Left lung (tissue), 10 donors: ENCODE results near the gene NCAPD2. TPM values are rescaled to one million over a fixed set of nuclear protein-coding genes. Genes with fewer than 3 reads are reported as not detected.

ENCODE experiments used
- ATAC-seq: fragments of 200-7000 bp; cut with Tn5 transposase; one replicate; pipeline ENCODE4 v1.9.1; 2020; ENCODE audit warnings: moderate library complexity
- DNase-seq, 4 donors: peaks; one replicate each; pipeline ENCODE4 v3.0.0-alpha.2; 2013 to 2020
- H3K27ac ChIP-seq, 2 donors: fragments of 200-600 bp; sonication (generic) in 1 of 2; one replicate each; pipeline versions ENCODE4 v1.5.0 to v1.8.0; 2020 to 2021
- H3K27me3 ChIP-seq, 2 donors: fragments of 200-600 bp; sonication (generic) in 1 of 2; one replicate each; pipeline versions ENCODE4 v1.5.0 to v1.8.0; 2020 to 2021
- H3K36me3 ChIP-seq, 2 donors: fragments of 200-600 bp; sonication (generic) in 1 of 2; one replicate each; pipeline versions ENCODE4 v1.5.0 to v1.8.0; 2020 to 2021
- H3K4me1 ChIP-seq, 2 donors: fragments of 200-600 bp; one replicate each; pipeline ENCODE4 v1.8.0; 2021
- H3K4me3 ChIP-seq, 2 donors: fragments of 200-600 bp; sonication (generic) in 1 of 2; one replicate each; pipeline versions ENCODE4 v1.5.0 to v1.8.0; 2020 to 2021; ENCODE audit warnings: mild to moderate bottlenecking in 1 of 2
- H3K9me3 ChIP-seq, 2 donors: fragments of 200-600 bp; sonication (generic) in 1 of 2; one replicate each; pipeline versions ENCODE4 v1.5.0 to v1.8.0; 2020 to 2021
- intact Hi-C, 2 donors: fragments of 100-400 bp; cut with DNase I; formaldehyde crosslinking; loops; one replicate each; pipeline versions ENCODE4 v1.11.2 to v1.14.2; 2022
- polyA plus RNA-seq, 6 donors: library from polyadenylated mRNA; unstranded; fragments of 120-200 nt; gene quantifications; one replicate each; pipeline ENCODE4 v1.2.1, GENCODE V29; 2013; ENCODE audit not compliant: insufficient read length in 6 of 6
- total RNA-seq, 2 donors: library from RNA; stranded (reverse); fragmentation: NEBNext Ultra II Directional; extraction: Animal tissue kit (Norgen Biotek cat#: 25700); gene quantifications; one replicate each; pipeline ENCODE4 v1.2.1, GENCODE V29; 2021
- TF ChIP-seq, protein P1 (sequence below), 2 donors: fragments of 200-600 bp; sonication (generic) in 1 of 2; IDR thresholded peaks; one replicate each; pipeline versions ENCODE4 v1.5.0 to v1.8.0; 2021; ENCODE audit warnings: antibody characterized with exemption in 2 of 2
- donor health status: DM: no; HTN: yes; CAD: no.
- donor health status: DM: no; HTN: no; CAD: no.

NCAPD2 gene
- total and polyA plus RNA-seq, 8 donors = 23.1 to 95.4 (median 56.8) TPM

DNA sequence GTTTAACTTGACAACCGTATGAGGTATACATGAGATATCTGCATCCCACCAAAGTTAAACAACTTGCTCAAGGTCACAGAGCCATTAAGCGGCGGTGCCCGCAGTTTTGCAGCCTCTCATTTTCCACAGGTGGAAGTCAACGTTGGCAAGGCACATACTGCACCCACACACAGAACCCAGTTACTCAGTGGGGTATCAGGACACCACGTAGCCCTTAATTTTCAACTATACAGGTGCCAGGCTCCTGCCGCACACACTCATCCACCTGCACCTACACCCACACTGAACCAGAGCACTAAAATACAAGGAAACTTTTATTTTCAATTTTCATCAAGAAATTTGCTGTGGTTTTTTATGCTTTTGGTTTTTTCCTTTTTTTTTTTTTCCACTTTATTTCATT, 75.9 kb downstream of the NCAPD2 start:
- TF ChIP-seq, protein P1, sequence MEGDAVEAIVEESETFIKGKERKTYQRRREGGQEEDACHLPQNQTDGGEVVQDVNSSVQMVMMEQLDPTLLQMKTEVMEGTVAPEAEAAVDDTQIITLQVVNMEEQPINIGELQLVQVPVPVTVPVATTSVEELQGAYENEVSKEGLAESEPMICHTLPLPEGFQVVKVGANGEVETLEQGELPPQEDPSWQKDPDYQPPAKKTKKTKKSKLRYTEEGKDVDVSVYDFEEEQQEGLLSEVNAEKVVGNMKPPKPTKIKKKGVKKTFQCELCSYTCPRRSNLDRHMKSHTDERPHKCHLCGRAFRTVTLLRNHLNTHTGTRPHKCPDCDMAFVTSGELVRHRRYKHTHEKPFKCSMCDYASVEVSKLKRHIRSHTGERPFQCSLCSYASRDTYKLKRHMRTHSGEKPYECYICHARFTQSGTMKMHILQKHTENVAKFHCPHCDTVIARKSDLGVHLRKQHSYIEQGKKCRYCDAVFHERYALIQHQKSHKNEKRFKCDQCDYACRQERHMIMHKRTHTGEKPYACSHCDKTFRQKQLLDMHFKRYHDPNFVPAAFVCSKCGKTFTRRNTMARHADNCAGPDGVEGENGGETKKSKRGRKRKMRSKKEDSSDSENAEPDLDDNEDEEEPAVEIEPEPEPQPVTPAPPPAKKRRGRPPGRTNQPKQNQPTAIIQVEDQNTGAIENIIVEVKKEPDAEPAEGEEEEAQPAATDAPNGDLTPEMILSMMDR (IDR thresholded peaks at IDR 0.05) = no peak
- H3K4me1 ChIP-seq = peaks cover 7 to 31% of the 10 kb centered on the region in 2 donors
- no peak overlapping the region for H3K27ac ChIP-seq
- H3K27me3 ChIP-seq = no peaks in the 10 kb centered on the region
- no peak overlapping the region for H3K4me3 ChIP-seq
- DNase-seq = no peak
- H3K9me3 ChIP-seq = no peaks in the 10 kb centered on the region
- intact Hi-C loops = no loop called here
- H3K36me3 ChIP-seq = peaks cover 4 to 72% of the 10 kb centered on the region in 2 donors
- ATAC-seq = no peak

DNA sequence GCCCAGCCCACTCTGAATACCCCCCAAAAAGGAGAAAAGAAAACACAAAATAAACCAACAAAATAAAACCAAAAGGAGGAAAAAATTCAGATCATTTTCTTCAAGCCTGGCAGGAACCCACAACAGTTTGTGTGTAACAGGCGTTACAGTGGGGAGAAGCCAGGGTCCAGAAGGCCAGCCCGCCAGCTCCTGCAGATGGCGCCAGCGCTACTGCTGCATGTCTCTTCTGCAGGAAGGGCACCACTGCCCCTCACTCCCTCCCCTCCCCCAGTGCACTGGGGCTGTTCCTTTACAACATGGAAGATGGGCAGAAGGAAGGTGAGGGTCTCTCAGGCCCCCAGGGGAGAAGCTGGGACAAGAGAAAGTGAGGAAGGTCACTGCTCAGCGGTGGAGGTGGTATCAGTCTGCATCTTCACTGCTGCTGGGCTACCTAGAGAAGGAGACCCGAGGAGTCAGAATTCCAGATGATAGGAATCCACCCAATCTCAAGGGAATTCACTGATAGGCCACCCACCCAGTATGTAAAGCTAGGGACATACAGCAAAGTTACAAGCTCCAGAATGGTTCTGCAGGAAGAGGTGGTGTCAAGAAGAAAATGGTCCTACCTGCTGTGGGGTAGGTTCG, 76.5 kb downstream of the NCAPD2 start:
- TF ChIP-seq, protein P1 (IDR thresholded peaks at IDR 0.05) = peak in 1 of 2 donors; percentile 20
- intact Hi-C loops = no loop called here
- Histone ChIP-seq H3K27me3 (no peaks in the 10 kb centered on the region), H3K36me3 (peaks cover 4 to 72% of the 10 kb centered on the region in 2 donors), H3K4me3 (no peak overlapping the region), H3K4me1 (peaks cover 7 to 31% of the 10 kb centered on the region in 2 donors), H3K27ac (no peak overlapping the region), H3K9me3 (no peaks in the 10 kb centered on the region)
- DNase-seq (peak in 2 of 4 donors; percentile 36 to 84), ATAC-seq (no peak)

DNA sequence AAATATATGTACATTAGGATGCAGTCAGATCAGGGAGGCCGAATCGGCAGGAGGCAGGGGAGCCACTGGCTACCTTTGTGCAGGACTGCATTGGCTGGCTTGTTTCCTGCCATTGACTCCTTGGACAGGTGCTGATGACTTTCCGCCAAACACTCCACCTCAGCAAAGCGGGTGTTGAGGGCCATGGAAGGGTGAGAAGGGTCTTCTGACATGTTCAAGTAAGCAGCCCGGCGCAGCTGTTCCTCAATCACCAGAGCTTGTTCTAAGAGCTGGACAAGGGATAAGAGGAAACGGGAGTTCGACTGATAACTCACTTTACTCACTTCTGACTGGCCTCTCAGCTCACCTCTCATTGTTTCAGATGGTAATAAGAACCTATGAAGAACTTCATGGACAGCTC, 79.1 kb downstream of the NCAPD2 start:
- intact Hi-C loops = no loop called here
- peaks cover 0 to 12% of the 10 kb centered on the region in 2 donors for H3K4me1 ChIP-seq
- H3K27ac ChIP-seq = no peak overlapping the region
- no peaks in the 10 kb centered on the region for H3K27me3 ChIP-seq
- no peak for DNase-seq
- ATAC-seq = no peak
- no peaks in the 10 kb centered on the region for H3K9me3 ChIP-seq
- TF ChIP-seq, protein P1 (IDR thresholded peaks at IDR 0.05) = no peak
- H3K4me3 ChIP-seq = no peak overlapping the region
- H3K36me3 ChIP-seq = peaks cover 4 to 85% of the 10 kb centered on the region in 2 donors

DNA sequence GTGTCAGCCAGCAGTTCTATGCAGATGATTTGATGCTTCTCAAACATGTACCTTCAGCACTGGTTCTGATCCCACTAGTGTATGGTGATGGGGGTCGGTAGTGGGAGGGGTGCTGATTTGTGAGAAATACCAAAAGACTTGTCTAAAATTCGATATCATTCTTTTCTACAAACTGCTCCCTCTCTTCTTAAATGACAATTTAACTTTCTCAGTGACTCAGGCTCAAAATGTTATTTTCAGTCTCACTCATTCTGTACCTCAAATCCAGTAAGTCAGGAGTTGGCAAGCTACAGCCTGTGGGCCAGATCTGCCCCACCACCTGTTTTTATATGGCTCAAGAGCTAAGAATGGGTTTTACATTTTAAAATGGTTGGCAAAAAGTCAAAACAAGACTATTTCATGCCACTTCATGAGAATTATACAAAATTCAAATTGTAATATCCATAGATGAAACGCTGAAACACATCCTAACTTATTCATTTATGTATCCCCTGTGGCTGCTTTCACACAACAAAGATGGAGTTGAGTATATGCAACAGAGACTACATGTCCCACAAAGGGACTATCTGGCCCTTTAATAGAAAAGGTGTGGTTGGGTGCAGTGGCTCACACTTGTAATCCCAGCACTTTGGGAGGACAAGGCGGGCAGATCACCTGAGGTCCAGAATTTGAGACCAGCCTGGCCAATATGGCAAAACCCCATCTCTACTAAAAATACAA, 80.8 kb downstream of the NCAPD2 start:
- Histone ChIP-seq H3K4me1 (no peaks in the 10 kb centered on the region), H3K9me3 (no peaks in the 10 kb centered on the region), H3K27me3 (no peaks in the 10 kb centered on the region), H3K4me3 (no peak overlapping the region), H3K36me3 (peaks cover 4 to 100% of the 10 kb centered on the region in 2 donors), H3K27ac (no peak overlapping the region)
- intact Hi-C loops = no loop called here
- TF ChIP-seq, protein P1 (IDR thresholded peaks at IDR 0.05) = no peak
- DNase-seq (no peak), ATAC-seq (no peak)

DNA sequence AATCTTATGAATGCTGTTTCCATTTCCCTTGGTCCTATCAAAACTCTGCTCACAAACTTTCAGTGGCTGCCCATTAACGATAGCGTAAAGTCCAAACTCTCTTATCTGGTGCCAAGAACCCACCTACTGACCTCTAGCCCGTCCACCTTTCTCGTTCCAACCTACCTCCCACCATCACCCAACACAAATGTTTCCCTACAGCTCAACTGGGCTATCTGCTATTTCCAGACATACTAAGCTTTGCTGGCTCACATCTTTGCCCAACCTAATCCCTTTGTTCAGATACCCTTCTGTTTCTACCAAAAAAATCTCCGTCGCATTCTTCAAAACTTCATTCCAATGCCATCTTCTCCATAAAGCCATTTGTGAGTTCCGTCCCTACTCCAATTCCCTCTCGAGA, 81.7 kb downstream of the NCAPD2 start:
- no peaks in the 10 kb centered on the region for H3K27me3 ChIP-seq
- no peaks in the 10 kb centered on the region for H3K9me3 ChIP-seq
- intact Hi-C loops = no loop called here
- H3K4me1 ChIP-seq = no peaks in the 10 kb centered on the region
- H3K36me3 ChIP-seq = peaks cover 4 to 100% of the 10 kb centered on the region in 2 donors
- DNase-seq (no peak), ATAC-seq (no peak)
- H3K27ac ChIP-seq = no peak overlapping the region
- no peak overlapping the region for H3K4me3 ChIP-seq
- TF ChIP-seq, protein P1 (IDR thresholded peaks at IDR 0.05) = no peak
